Keratinocyte (primary cell): ENCODE data around the gene TRPM3.

Experiments used
- EZH2 ChIP-seq: IDR thresholded peaks from one replicate; pipeline ENCODE4 v1.6.1; 2012; ENCODE audit warnings: inconsistent platforms, mild to moderate bottlenecking, low read length, moderate library complexity
- TF ChIP-seq, protein P1 (sequence below), 3 experiments: IDR thresholded peaks in 1 of 3; conservative IDR thresholded peaks in 1 of 3; optimal IDR thresholded peaks in 1 of 3; 2 replicates in 2 of 3; 3 replicates in 1 of 3; pipeline versions ENCODE3 to v1.5.1; 2011; ENCODE audit warnings: low read length in 3 of 3, mild to moderate bottlenecking in 3 of 3, moderate library complexity in 2 of 3, control low read depth in 1 of 3, inconsistent platforms in 1 of 3; ENCODE audit not compliant: insufficient read depth in 2 of 3; ENCODE audit errors: extremely low read depth in 1 of 3

DNA sequence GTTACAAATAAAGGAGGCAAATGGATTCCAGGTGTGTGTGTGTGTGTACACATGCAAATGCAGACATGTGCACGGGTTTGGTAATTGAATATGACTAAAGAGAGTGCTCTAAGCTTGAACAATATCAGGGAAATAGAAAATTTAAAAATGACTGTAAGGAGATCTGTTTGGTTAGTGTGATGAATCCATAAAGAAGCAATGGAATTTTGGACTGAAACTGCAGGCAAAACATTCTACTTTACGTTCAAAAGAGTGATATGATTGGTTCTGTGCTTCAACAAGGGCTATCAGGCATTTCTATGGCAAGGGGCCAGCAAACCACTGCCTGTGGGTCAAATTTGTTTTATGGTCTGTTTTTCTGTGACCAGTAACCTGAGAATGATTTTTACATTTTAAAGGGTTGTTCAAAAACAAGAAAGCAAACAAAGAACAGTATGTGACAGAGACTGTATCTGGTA, 374.1 kb downstream of the TRPM3 start:
- TF ChIP-seq, protein P1, sequence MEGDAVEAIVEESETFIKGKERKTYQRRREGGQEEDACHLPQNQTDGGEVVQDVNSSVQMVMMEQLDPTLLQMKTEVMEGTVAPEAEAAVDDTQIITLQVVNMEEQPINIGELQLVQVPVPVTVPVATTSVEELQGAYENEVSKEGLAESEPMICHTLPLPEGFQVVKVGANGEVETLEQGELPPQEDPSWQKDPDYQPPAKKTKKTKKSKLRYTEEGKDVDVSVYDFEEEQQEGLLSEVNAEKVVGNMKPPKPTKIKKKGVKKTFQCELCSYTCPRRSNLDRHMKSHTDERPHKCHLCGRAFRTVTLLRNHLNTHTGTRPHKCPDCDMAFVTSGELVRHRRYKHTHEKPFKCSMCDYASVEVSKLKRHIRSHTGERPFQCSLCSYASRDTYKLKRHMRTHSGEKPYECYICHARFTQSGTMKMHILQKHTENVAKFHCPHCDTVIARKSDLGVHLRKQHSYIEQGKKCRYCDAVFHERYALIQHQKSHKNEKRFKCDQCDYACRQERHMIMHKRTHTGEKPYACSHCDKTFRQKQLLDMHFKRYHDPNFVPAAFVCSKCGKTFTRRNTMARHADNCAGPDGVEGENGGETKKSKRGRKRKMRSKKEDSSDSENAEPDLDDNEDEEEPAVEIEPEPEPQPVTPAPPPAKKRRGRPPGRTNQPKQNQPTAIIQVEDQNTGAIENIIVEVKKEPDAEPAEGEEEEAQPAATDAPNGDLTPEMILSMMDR (optimal IDR thresholded peaks at IDR 0.05 in 1 of 3, IDR thresholded peaks at IDR 0.05 in 1 of 3, conservative IDR thresholded peaks at IDR 0.05 in 1 of 3; ENCODE audit: extremely low read depth in 1 of 3, insufficient read depth in 2 of 3, low read length in 3 of 3), result no peak
- no peak for TF ChIP-seq EZH2
